ENCODE measurements around the gene KLKB1.
A peak's percentile ranks its signal among the peaks of the same experiment; 100 is the strongest.

The KLKB1 gene

GRCh38 chr4:186227221-186227620 lies at the start of gene KLKB1:
Gene KLKB1 (plus strand): TSS chr4:186227507. CDS start chr4:186228196, 689 bp downstream.
- DNase-seq (ENCODE audit: low spot score), result no peak

GRCh38 chr4:186188107-186188506 lies 39.2 kb upstream of the KLKB1 start:
- DNase-seq (ENCODE audit: low spot score), result no peak

- no peak for DNase-seq (ENCODE audit: low spot score)
These were observed 37.7 kb upstream of the KLKB1 start for GRCh38 chr4:186189656-186190055.

- DNase-seq (ENCODE audit: low spot score), result peak; percentile 67
These were observed 36.6 kb upstream of the KLKB1 start for GRCh38 chr4:186190581-186191199.

GRCh38 chr4:186191200-186192065 lies 35.9 kb upstream of the KLKB1 start, which contains the start of gene CYP4V2:
Gene CYP4V2 (plus strand): TSS chr4:186191567. CDS start chr4:186191824, 257 bp downstream.
- peak; percentile 81 for DNase-seq (ENCODE audit: low spot score)

- peak; percentile 65 for DNase-seq (ENCODE audit: low spot score)
These were observed 35.2 kb upstream of the KLKB1 start for GRCh38 chr4:186192066-186192612.

- no peak for DNase-seq (ENCODE audit: low spot score)
These were observed 33.5 kb upstream of the KLKB1 start for GRCh38 chr4:186193851-186194250.

- DNase-seq (ENCODE audit: low spot score), result no peak
These were observed 31.2 kb upstream of the KLKB1 start for GRCh38 chr4:186196063-186196462.

GRCh38 chr4:186200516-186200915 lies 26.8 kb upstream of the KLKB1 start:
- no peak for DNase-seq (ENCODE audit: low spot score)

GRCh38 chr4:186201010-186201409 lies 26.3 kb upstream of the KLKB1 start:
- no peak for DNase-seq (ENCODE audit: low spot score)

- DNase-seq (ENCODE audit: low spot score), result no peak
These were observed 25.6 kb upstream of the KLKB1 start for GRCh38 chr4:186201535-186202230.

- no peak for DNase-seq (ENCODE audit: low spot score)
These were observed 24.7 kb upstream of the KLKB1 start for GRCh38 chr4:186202490-186203140.

GRCh38 chr4:186203406-186203805 lies 23.9 kb upstream of the KLKB1 start:
- no peak for DNase-seq (ENCODE audit: low spot score)

GRCh38 chr4:186204103-186204559 lies 23.2 kb upstream of the KLKB1 start:
- DNase-seq (ENCODE audit: low spot score), result no peak

GRCh38 chr4:186204686-186205085 lies 22.6 kb upstream of the KLKB1 start:
- no peak for DNase-seq (ENCODE audit: low spot score)

GRCh38 chr4:186205156-186205555 lies 22.2 kb upstream of the KLKB1 start:
- DNase-seq (ENCODE audit: low spot score), result no peak

GRCh38 chr4:186216465-186217024 lies 10.8 kb upstream of the KLKB1 start:
- no peak for DNase-seq (ENCODE audit: low spot score)

GRCh38 chr4:186217733-186218293 lies 9.5 kb upstream of the KLKB1 start:
- no peak for DNase-seq (ENCODE audit: low spot score)

- no peak for DNase-seq (ENCODE audit: low spot score)
These were observed 5.7 kb upstream of the KLKB1 start for GRCh38 chr4:186221624-186222023.

GRCh38 chr4:186225848-186226247 lies 1.5 kb upstream of the KLKB1 start:
- no peak for DNase-seq (ENCODE audit: low spot score)
